Right renal pelvis (tissue), 4 donors: ENCODE data around the gene SLC22A1. TPM values are rescaled to one million over a fixed set of nuclear protein-coding genes. Genes with fewer than 3 reads are reported as not detected.
"Not testable (repeated sequence)": the region's sequence is repeated elsewhere in the genome, so short reads cannot be mapped to it uniquely, and the experiment has no call there.

Source experiments
- DNase-seq, 4 donors: peaks; one replicate each; pipeline ENCODE4 v3.0.0-alpha.2; 2013; ENCODE audit warnings: low read depth in 4 of 4, low spot score in 3 of 4, missing footprints in 1 of 4
- polyA plus RNA-seq, 4 donors: library from polyadenylated mRNA; unstranded; fragments of 120-200 nt; gene quantifications; one replicate each; pipeline ENCODE4 v1.2.1, GENCODE V29; 2013; ENCODE audit not compliant: insufficient read length in 4 of 4

SLC22A1 gene
- polyA plus RNA-seq, 4 donors, result 0.40 to 1.0 (median 0.74) TPM

DNA sequence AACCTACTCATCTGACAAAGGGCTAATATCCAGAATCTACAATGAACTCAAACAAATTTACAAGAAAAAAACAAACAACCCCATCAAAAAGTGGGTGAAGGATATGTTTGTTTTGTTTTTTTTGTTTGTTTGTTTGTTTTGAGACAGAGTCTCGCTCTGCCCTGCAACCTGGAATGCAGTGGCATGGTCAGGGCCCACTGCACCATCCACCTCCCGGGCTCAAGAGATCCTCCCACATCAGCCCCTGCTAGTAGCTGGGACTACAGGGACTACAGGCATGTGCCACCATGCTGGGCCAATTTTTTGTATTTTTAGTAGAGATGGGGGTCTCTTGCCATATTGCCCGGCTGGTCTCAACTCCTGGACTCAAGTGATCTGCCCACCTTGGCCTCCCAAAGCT lies 44.3 kb downstream of the SLC22A1 start:
- not testable (repeated sequence) for DNase-seq

DNA sequence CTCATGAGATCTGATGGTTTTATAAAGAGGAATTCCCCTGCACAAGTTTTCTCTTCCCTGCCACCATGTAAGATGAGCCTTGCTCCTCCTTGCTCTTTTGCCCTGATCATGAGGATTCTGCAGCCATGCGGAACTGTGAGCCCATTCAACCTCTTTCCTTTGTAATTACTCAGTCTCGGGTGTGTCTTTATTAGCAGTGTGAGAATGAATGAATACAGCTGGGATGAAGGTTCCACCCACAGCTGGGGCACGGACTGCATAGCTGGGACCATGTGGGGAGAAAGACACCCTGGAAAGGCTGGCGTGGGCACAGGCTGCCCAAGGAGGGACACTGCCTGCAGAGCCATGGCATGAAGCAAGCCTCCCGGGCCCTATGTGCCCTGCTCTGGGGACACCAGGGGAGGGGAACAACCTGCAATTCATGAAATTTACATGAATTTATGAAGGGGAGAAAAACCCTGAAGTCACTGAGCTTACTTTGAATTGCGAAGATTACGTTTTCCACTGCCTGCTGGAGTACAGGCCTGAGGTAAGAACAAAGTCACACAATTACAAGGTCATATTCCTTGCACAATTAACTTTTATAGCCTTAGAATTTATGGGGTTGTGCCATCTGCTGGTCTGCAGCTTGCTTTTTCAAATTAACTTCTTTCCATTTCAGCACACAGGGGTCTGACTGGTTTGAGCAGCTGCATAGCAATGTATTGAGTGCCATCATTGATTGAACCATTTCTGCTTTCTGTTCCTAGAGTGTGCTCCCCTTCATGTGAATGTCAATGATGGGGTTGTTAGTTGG lies 46.2 kb downstream of the SLC22A1 start:
- DNase-seq, result peak in 3 of 4 donors; percentile 25 to 38 (median 33)

DNA sequence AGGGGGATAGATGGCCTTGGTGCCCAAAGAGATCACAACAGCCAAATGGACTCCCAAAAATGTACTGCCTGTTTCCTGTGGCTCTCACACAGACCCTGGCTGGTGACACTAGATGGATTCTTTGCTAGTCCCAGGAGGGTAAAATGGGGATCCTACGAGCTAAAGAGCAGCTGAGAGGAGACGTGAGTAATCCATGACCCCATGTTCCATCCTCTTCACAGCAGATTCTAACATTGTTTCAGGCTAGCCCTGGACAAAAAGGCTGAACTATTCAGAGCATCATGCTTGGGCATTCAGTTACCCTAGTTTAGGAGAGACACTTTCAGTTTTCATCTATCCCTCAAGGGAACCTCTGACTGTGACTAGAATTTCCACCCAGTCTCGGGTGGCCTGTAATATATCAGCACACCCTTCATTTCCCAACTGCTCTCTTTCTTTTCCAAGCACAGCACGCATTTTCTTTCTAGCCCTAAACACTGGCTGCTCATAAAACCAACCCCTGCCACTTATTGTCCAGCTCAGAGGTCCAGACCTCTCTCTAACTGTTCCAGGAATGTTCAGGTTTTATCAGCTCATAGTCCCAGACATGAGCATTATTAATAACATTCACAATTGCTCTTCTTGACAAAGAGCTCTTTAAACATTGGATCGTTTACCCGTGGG lies 48.5 kb downstream of the SLC22A1 start:
- no peak for DNase-seq

DNA sequence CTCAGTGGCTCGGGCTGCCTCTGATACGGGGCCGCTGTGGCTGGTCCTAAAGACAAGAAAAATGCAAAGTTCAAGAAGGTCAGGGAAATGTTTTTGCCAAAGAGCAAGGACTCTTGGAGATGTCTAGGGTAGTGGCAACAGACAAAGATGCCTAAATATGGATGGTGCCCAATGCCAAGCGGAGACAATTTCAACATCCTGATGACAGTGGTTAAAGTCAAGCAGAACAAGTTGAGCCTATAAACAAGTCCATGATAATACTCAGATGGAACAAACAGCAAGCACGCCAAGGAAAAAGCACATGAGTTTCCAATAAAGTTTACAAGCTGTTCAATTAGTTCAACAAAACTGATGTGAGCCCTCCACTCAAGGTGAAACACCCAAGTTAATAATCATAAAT lies 51.1 kb downstream of the SLC22A1 start:
- no peak for DNase-seq

DNA sequence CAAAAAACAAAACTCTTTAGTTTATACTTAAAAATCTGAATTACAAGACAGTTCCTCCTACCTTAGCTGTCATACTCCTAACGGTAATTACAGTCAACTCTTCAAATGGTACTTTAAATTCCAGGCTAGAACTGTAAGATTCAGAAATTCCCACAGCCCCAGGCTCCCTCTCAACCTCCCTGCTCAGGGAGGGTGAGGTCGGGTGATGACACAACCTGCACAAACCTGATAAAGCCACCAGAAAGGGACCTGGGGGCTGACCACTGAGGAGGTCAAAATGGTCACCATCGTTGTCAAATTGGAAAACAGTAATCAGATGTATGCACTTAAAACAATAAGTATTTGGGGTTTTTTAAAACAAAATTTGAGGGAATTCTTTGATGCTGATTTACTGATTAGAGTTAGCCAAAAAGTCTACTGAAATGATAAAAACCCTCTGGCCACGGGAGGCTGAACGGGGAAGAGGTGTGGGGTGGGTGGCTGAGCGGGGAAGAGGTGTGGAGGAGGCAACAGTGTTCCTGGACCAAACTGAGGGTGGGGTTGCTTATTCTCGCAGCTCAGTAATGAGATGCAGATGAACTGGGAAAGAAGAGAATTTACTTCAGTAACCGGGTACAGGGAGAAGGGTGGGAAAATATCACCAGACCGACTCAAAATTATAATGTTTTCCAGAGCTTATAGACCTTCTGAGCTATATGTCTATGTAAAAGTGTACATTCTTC lies 52.4 kb downstream of the SLC22A1 start:
- no peak for DNase-seq

DNA sequence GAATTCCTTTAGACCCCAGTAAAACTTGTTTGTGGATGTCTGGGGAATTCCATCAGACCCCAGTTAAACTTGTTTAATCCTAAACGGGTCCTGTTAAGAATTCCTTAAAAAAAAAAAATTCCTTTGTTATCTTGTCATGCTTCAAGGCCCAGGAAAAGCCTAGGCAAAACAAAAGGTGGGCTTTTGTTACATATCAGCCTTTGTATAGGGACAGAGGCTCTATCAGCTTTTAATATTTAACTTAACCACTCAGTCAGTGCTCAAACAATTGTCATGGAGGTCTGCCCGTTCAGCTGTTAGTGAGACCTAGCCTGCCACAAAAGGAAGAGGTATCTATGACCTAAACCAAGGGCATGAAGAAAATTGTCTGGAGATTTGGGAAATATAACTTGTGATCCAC lies 53.1 kb downstream of the SLC22A1 start:
- no peak for DNase-seq

DNA sequence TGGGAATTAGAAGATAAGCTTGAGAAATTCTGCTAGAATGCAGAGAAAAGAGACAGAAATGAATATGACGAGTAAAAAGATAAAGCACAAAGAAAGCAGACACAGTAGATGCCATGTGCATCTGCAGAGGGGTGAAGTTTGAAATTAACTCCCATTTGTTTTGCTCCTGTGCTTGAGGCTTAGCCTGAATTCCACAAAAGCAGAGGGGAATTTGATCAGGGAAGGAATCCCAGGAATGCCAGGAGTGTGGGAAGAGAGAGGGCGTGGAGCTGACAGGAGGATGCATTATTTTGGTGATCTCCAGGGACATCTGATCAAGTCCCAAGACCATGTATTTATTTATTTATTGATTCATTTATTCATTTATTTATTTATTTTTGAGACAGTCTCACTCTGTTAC lies 55.6 kb downstream of the SLC22A1 start:
- DNase-seq, result no peak

DNA sequence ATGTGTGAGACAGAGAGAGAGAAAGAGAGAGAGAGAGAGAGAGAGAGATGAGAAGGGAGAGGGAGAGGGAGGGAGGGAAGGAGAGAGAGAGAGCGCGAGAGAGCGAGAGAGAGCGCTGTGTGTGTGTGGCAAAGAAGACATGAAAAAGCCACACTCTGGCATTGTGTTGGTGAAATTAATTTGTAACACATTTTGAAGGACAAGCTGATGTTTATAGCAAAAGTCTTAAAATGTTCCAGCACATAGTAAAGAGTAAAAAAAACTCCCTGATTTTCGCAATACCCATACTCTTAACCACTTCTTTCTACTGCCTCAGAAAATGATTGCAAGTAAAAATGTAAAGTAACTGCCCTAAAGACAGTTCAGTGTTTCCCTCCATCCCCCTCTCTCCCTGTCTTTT lies 56.7 kb downstream of the SLC22A1 start:
- no peak for DNase-seq

DNA sequence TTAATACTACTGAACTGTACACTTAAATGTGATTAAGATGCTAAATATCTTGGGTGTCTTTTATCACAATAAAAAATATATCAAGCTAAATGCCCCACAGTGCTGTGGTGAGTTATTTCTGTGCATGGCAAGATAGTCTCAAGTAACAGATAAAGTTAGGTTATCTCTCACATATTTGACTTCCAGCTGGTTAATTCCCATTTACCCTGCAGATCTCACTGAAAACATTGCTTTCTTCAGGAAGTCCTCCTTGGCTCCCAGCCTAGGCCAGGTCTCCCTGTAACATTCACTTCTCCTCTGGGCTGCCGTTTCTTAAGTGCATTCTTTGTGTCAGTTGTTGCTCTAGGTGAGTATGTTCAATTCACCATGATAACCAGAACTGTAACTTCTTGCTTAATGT lies 59.1 kb downstream of the SLC22A1 start:
- no peak for DNase-seq

DNA sequence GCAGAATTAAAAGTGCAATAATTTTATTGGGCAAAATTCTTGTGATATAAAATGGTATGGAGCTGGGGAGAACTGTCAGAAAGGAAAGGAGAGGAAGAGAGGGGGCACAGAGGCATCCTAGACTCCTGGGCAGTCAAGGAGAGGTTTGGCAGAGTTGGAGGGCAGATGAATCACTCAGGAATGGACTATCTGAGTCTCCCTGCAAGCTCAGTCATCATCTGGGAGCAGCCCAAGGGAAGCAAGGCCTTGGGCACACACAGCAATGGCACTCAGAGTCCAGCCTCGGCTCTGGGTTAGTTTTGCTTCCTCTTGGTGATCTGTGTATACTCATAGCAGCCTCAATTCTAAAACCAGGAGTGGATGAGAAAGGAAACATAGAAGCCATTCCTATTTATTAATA lies 67.2 kb downstream of the SLC22A1 start:
- no peak for DNase-seq

DNA sequence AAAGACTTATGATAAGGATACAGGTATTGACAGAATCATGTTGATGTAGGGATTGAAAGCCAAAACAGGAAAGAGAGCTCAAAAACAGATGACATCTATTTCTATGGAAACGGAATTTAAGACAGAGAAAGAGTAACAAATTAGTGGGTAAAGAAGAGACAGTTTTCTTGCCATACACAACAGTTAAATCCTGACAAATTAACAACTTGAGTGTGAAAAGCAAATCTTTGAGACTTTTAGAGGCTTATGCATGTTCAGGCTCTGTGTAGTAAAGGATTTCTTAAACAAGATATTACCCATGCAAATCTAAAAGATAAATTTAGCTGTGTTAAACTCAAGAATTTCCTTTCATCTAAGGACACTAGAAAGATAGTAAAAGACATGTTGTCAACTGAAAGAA lies 68.5 kb downstream of the SLC22A1 start:
- DNase-seq, result no peak

DNA sequence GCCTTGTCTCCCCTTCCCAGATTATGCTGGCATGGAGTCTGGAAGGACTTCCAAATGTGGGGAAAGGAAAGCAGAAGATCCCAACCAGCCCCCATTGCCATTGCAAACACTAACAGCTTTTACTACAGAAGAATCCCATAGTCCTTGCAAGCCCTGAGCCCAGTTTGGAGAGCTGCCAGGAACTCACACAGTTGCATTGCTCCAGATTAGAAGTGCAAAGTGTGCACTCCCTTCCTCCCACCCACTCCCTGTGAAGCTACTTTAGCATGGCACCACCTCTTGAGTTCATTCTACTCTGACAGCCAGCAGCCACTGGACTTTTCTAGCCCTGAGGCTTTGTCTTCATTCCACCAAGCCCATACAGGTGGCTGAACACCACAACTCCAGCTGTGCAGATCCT lies 69.4 kb downstream of the SLC22A1 start:
- DNase-seq, result no peak

DNA sequence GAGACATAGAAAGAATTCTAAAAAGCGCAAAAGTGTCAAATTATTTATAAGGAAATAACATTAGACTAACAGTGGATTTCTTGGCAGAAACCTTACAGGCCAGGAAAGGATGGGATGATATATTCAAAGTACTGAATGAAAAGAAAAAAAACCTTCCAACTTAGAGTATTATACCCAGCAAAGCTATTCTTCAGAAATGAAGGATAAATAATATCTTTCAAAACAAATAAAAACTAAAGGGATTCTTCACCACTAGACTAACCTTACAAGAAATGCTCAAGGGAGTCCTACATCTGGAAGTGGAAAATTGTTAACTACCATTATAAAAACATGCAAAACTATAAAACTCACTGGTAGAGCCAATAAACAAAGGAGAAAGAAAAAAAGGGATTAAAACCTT lies 71.2 kb downstream of the SLC22A1 start:
- DNase-seq, result no peak

DNA sequence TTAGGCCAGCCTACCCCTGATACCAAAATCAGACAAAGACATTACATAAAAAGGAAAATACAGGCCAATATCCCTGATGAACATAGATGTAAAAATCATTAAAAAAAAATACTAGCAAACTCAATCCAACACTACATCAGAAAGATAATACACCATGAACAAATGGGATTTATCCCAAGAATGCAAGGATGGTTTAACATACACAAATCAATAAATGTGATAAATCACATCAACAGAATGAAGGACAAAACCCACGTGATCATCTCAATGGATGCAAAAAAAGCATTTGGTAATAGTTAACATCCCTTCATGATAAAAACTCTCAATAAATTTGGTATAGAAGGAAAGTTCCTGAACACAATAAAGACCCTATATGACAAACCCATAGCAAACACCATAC lies 73.2 kb downstream of the SLC22A1 start:
- no peak for DNase-seq

DNA sequence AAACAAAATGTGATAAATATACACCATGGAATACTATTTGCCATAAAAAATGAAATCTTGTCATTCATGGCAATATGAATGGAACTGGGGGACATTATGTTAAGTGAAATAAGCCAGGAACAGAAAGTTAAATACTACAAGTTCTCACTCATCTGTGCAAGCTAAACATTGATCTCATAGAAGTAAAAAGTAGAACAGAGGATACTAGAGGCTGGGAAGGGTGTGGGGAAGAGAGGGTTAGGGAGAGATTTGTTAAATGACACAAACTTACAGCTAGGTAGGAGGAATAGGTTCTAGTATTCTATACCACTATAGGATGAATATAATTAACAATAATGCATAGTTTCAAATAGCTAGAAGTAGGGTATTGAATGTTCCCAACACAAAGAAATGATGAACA lies 76.0 kb downstream of the SLC22A1 start:
- no peak for DNase-seq

DNA sequence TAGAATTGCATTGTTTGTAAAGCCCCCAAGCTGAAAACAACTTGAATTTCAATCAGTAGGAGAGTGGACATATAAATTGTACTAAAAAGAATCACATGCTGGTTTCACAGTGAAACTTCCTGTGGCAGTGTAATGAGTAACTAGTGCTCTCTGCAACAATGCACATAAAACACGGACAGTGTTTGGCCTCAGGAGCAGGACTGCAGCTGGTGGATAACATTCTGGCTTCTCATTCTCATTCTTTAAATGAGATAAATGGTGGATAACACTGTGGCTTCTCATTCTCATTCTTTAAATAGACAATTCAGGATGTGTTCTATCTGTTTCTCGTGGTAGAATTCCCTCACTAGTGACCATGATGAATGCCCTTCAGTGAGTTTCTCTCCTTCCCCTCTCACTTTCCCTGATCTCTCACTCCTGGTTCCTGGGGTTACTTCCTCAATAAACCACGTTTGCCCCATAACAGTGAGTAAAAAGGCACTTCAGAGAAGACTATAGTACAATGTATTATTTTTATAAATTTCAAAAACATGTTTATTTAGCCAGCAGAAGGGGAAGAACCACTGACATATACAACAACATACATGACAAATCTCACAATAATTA lies 77.1 kb downstream of the SLC22A1 start:
- peak in 2 of 4 donors; percentile 34 to 36 for DNase-seq

DNA sequence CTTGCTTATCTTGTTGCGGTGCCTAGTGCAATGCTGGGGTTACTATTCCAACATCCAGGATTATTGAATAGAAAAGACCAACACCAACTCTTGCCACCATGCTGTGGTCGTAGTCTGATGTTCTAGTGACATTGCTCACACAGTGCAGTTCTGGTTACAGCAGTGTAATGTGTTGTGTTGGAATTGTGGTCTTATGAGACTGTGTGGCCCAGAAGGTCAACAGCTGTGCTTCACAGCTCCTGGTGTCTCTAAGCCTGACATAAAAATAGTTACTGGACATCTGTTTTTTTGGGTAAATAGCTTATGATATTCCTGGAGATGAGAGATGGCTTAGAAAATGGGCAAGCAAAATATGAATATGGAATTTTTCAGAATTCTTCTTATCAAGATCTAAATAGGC lies 79.4 kb downstream of the SLC22A1 start:
- DNase-seq, result no peak

DNA sequence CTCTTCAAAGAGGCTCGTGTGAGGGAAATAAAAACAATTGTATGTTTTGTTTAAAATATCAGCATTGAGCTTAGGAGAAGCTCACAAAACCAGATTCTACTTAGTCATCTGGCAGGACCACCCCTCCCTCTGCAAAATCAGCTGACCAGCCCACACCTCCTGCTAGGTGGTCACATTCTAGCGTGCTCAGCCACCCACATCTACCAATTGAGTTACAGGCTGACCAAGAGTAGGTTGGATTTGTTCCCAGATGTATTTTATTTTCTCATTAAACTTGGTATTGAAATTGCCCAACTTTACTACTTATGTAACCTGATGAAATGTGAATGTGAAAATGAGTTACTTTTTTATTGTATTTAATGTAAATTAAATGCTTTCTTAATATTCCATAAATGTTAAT lies 80.8 kb downstream of the SLC22A1 start:
- no peak for DNase-seq

DNA sequence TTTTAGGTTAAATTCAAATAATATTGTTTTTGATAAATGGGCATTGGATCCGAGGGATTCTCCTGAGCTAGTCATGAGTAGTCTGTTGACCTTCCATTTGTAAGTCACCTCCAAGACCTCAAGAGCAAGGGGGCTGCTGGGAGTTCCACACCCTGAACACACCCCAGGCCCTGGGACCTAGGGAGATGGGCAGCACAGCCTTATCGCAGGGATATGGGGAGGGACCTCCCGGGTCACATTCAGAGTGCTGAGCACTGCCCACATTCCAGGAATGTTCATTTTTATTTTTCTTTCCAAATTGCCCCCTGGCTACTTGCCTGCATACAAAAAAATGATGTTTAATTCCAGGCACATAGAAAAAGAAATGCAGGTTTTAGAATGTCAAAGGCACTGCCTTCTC lies 81.5 kb downstream of the SLC22A1 start:
- DNase-seq, result no peak

DNA sequence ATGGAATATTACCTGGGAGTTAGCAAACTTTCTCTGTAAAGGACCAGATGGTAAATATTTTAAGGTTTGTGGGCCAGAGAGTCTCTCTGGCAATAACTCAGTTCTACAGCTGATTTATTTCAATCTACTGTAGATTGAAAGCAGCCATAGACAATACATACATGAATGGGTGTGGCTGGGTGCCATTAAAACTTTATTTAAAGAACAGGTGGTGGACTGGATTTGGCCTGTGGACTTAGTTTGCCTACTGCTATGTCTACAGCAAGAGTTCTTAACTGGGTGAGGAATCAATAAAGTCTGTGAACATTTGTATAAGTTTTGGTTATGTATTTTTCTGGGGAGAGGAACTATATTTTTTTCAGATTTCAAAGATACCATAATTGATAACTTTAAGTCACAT lies 81.9 kb downstream of the SLC22A1 start:
- no peak for DNase-seq

DNA sequence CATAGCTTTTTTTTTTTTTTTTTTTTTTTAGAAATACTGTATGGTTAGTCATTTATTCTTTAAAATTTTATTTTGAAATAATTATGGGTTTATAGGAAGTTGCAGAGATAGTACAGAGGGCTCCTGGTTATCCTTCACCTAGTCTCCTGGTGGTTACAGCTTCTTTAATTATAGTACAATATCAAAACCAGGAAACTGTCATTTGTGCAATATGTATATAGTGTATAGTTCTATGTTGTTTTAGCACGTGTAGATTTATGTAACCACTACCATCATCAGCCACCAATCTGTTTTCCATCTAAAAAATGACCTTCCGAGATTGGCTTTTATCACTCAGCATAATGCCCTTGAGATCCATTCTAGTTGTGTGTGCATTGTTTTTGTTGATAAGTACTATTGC lies 82.3 kb downstream of the SLC22A1 start:
- DNase-seq, result no peak
